H9 (cell line): ENCODE measurements around the gene TET3. TPM values are rescaled to one million over a fixed set of nuclear protein-coding genes. Genes with fewer than 3 reads are reported as not detected.

Experiments
- DNase-seq: peaks from one replicate; pipeline ENCODE4 v3.0.0-alpha.2; 2017
- H2AFZ ChIP-seq: one replicate; pipeline ENCODE4 v1.6.1; 2013; ENCODE audit warnings: mild to moderate bottlenecking, low read length, control low read depth, moderate library complexity
- H2AK5ac ChIP-seq: 2 replicates; pipeline ENCODE4 v1.6.1; 2013; ENCODE audit warnings: low read length, control low read depth, mixed read lengths; ENCODE audit not compliant: insufficient read length
- H2BK120ac ChIP-seq: one replicate; pipeline ENCODE4 v1.6.1; 2013; ENCODE audit warnings: low read depth, mild to moderate bottlenecking, low read length, control low read depth, inconsistent platforms; ENCODE audit not compliant: poor library complexity, severe bottlenecking
- H2BK12ac ChIP-seq: 2 replicates; pipeline ENCODE4 v1.6.1; 2013; ENCODE audit warnings: low read length, control low read depth, mixed read lengths, low read depth; ENCODE audit not compliant: insufficient read length
- H2BK15ac ChIP-seq: 2 replicates; pipeline ENCODE4 v1.6.1; 2013; ENCODE audit warnings: low read depth, low read length, control low read depth
- H2BK20ac ChIP-seq: one replicate; pipeline ENCODE4 v1.6.1; 2013; ENCODE audit warnings: low read depth, mild to moderate bottlenecking, low read length, control low read depth, inconsistent platforms; ENCODE audit not compliant: poor library complexity, severe bottlenecking
- H2BK5ac ChIP-seq: 2 replicates; pipeline ENCODE4 v1.6.1; 2013; ENCODE audit warnings: low read length, control low read depth, mixed read lengths; ENCODE audit not compliant: insufficient read length
- H3K14ac ChIP-seq: 2 replicates; pipeline ENCODE4 v1.6.1; 2013; ENCODE audit warnings: low read length, control low read depth; ENCODE audit not compliant: insufficient read depth
- H3K18ac ChIP-seq: 2 replicates; pipeline ENCODE4 v1.6.1; 2013; ENCODE audit warnings: low read depth, mild to moderate bottlenecking, mixed read lengths, low read length, control low read depth; ENCODE audit not compliant: insufficient read length
- H3K23ac ChIP-seq: 2 replicates; pipeline ENCODE4 v1.6.1; 2013; ENCODE audit warnings: low read length, control low read depth, mixed read lengths, low read depth; ENCODE audit not compliant: insufficient read length
- H3K23me2 ChIP-seq: 2 replicates; pipeline ENCODE4 v1.6.1; 2013; ENCODE audit warnings: low read depth, mild to moderate bottlenecking, mixed read lengths, low read length, control low read depth; ENCODE audit not compliant: insufficient read length, poor library complexity, severe bottlenecking
- H3K27ac ChIP-seq: 2 replicates; pipeline ENCODE4 v1.5.1; 2013; ENCODE audit warnings: low read length, control low read depth, mixed read lengths, low read depth; ENCODE audit not compliant: insufficient read length
- H3K27me3 ChIP-seq: 2 replicates; pipeline ENCODE4 v1.6.1; 2013; ENCODE audit warnings: low read length, control low read depth, inconsistent platforms; ENCODE audit not compliant: insufficient read depth
- H3K4ac ChIP-seq: 2 replicates; pipeline ENCODE4 v1.6.1; 2013; ENCODE audit warnings: low read depth, mild to moderate bottlenecking, control low read depth, inconsistent platforms, low read length, moderate library complexity
- H3K4me1 ChIP-seq: 2 replicates; pipeline ENCODE4 v1.6.1; 2013; ENCODE audit warnings: low read length, control low read depth, inconsistent platforms; ENCODE audit not compliant: insufficient read depth
- H3K4me2 ChIP-seq: 2 replicates; pipeline ENCODE4 v1.6.1; 2013; ENCODE audit warnings: low read length, control low read depth, mixed read lengths; ENCODE audit not compliant: insufficient read length, insufficient read depth
- H3K56ac ChIP-seq: 2 replicates; pipeline ENCODE4 v1.6.1; 2013; ENCODE audit warnings: low read depth, mild to moderate bottlenecking, mixed read lengths, low read length, control low read depth; ENCODE audit not compliant: insufficient read length
- H3K79me1 ChIP-seq: 2 replicates; pipeline ENCODE4 v1.6.1; 2013; ENCODE audit warnings: low read depth, mild to moderate bottlenecking, moderate library complexity, low read length, control low read depth, inconsistent platforms; ENCODE audit not compliant: insufficient read depth, poor library complexity, severe bottlenecking
- H3K79me2 ChIP-seq: 2 replicates; pipeline ENCODE4 v1.6.1; 2013; ENCODE audit warnings: low read length, control low read depth, inconsistent platforms; ENCODE audit not compliant: insufficient read depth
- H3K9ac ChIP-seq: 2 replicates; pipeline ENCODE4 v1.6.1; 2013; ENCODE audit warnings: low read length, control low read depth, mixed read lengths; ENCODE audit not compliant: insufficient read length; ENCODE audit errors: extremely low read depth
- H3K9me3 ChIP-seq: one replicate; pipeline ENCODE4 v1.6.1; 2013; ENCODE audit warnings: low read depth, low read length, inconsistent platforms; ENCODE audit not compliant: control insufficient read depth
- H3T11ph ChIP-seq: one replicate; pipeline ENCODE4 v1.6.1; 2013; ENCODE audit warnings: mild to moderate bottlenecking, low read length, control low read depth, inconsistent platforms
- H4K20me1 ChIP-seq: one replicate; pipeline ENCODE4 v1.6.1; 2013; ENCODE audit not compliant: control insufficient read depth, insufficient read length, insufficient read depth
- H4K5ac ChIP-seq: 2 replicates; pipeline ENCODE4 v1.6.1; 2013; ENCODE audit warnings: low read depth, mild to moderate bottlenecking, mixed read lengths, low read length, control low read depth; ENCODE audit not compliant: insufficient read length
- H4K8ac ChIP-seq: replicated peaks from 2 replicates; pipeline ENCODE4 v1.6.1; 2013; ENCODE audit warnings: low read length, control low read depth, mixed read lengths, low read depth; ENCODE audit not compliant: insufficient read length
- H4K91ac ChIP-seq: 2 replicates; pipeline ENCODE4 v1.6.1; 2013; ENCODE audit warnings: low read depth, mild to moderate bottlenecking, moderate library complexity, mixed read lengths, low read length, control low read depth; ENCODE audit not compliant: insufficient read length
- H3K27ac Mint-ChIP-seq, 3 experiments: 2 replicates in 2 of 3; 3 replicates in 1 of 3; pipeline ENCODE4 v1.8.0; 2020 to 2021; ENCODE audit warnings: mixed read lengths in 3 of 3, mild to moderate bottlenecking in 1 of 3, moderate library complexity in 1 of 3
- H3K27me3 Mint-ChIP-seq: 2 replicates; pipeline ENCODE4 v1.8.0; 2021; ENCODE audit warnings: low read depth, mild to moderate bottlenecking, moderate library complexity, mixed read lengths
- H3K36me3 Mint-ChIP-seq, 3 experiments: 2 replicates in 2 of 3; 3 replicates in 1 of 3; pipeline ENCODE4 v1.8.0; 2020 to 2021; ENCODE audit warnings: low read depth in 3 of 3, mixed read lengths in 3 of 3; ENCODE audit not compliant: insufficient read depth in 1 of 3
- H3K4me1 Mint-ChIP-seq, 2 experiments: 2 replicates each; pipeline ENCODE4 v1.8.0; 2020; ENCODE audit warnings: mixed read lengths in 2 of 2
- H3K4me3 Mint-ChIP-seq, 2 experiments: 2 replicates in 1 of 2; 3 replicates in 1 of 2; pipeline ENCODE4 v1.8.0; 2020 to 2021; ENCODE audit warnings: mild to moderate bottlenecking in 2 of 2, mixed read lengths in 2 of 2, moderate library complexity in 1 of 2
- H3K9me3 Mint-ChIP-seq, 2 experiments: 2 replicates in 1 of 2; 3 replicates in 1 of 2; pipeline ENCODE4 v1.8.0; 2020; ENCODE audit warnings: mild to moderate bottlenecking in 2 of 2, mixed read lengths in 2 of 2, moderate library complexity in 1 of 2
- CTCF ChIP-seq: fragments of 200-600 bp; sonication (generic); conservative IDR thresholded peaks from 3 replicates; pipeline ENCODE4 v1.8.0; 2021; ENCODE audit warnings: antibody characterized with exemption, mild to moderate bottlenecking
- WGBS: extraction: QIAGEN DNeasy Blood & Tissue Kit; methylation state at CpG from one replicate; pipeline ENCODE4 v1.1.7; 2013; ENCODE audit warnings: missing lambda C conversion rate, low lambda C conversion rate, mixed read lengths; ENCODE audit not compliant: insufficient read length; ENCODE audit errors: extremely low coverage; 5-methylcytosine and 5-hydroxymethylcytosine counted together
- total RNA-seq: library from RNA; stranded (reverse); gene quantifications from 2 replicates; pipeline ENCODE4 v1.2.1, GENCODE V29; 2021

Gene TET3
- total RNA-seq, 1 experiment from 2014 or later = 24.7 TPM

GRCh38 chr2:74001781-74002504, 17.2 kb downstream of the TET3 start:
- peaks cover 4% of the 10 kb centered on the region; the same call in 1 of the 2 replicates for H3K4me1 ChIP-seq
- H3K79me2 ChIP-seq = peaks cover 2% of the 10 kb centered on the region; the same call in 1 of the 2 replicates
- no peak overlapping the region for H3K9ac ChIP-seq
- H4K20me1 ChIP-seq = no peaks in the 10 kb centered on the region
- no peak overlapping the region for H2BK120ac ChIP-seq
- no peak overlapping the region for H2BK12ac ChIP-seq
- H4K5ac ChIP-seq = no peak overlapping the region
- H3K14ac ChIP-seq = no peak overlapping the region
- no peak overlapping the region for H3K18ac ChIP-seq
- no peaks in the 10 kb centered on the region; the same call in 1 of the 2 replicates for H3K27me3 ChIP-seq
- H3T11ph ChIP-seq = no peak overlapping the region
- no peak overlapping the region for H4K91ac ChIP-seq
- Mint-ChIP-seq H3K9me3 (no peaks in the 10 kb centered on the region; a peak in 1 of 5 replicates), H3K27me3 (peaks cover 18% of the 10 kb centered on the region), H3K4me3 (peak overlapping the region; percentile 56 to 79), H3K4me1 (peaks cover 74 to 80% of the 10 kb centered on the region in 2 experiments), H3K36me3 (peaks cover 0 to 7% (median 5%) of the 10 kb centered on the region in 3 experiments; a peak in 5 of 7 replicates), H3K27ac (peak overlapping the region in 1 of 3 experiments; percentile 89; a peak in 1 of 7 replicates)
- no peak overlapping the region for H3K4ac ChIP-seq
- DNase-seq = peak; percentile 45
- no peaks in the 10 kb centered on the region for H3K23me2 ChIP-seq
- no peak overlapping the region for H3K23ac ChIP-seq
- no peak overlapping the region for H2BK5ac ChIP-seq
- WGBS = no CpG with 5 or more reads among the region's 24 CpGs
- no peak overlapping the region for H2AK5ac ChIP-seq
- no peaks in the 10 kb centered on the region for H3K9me3 ChIP-seq
- H4K8ac ChIP-seq = no peak overlapping the region
- H2BK15ac ChIP-seq = no peak overlapping the region
- peak overlapping the region; percentile 42 for H3K4me2 ChIP-seq
- no peak overlapping the region for H3K27ac ChIP-seq
- no peak overlapping the region for H2BK20ac ChIP-seq
- no peaks in the 10 kb centered on the region for H3K79me1 ChIP-seq
- TF ChIP-seq CTCF = no peak
- no peak overlapping the region for H2AFZ ChIP-seq
- H3K56ac ChIP-seq = no peak overlapping the region
